Measurements from ENCODE around the gene RALGDS. TPM values are rescaled to one million over a fixed set of nuclear protein-coding genes. Genes with fewer than 3 reads are reported as not detected.

The RALGDS gene
- total RNA-seq, 1 donor: 13.8 TPM

- H3K4me3 ChIP-seq (ENCODE audit: low read depth, low read length): no peak overlapping the region
- TF ChIP-seq, protein P1, sequence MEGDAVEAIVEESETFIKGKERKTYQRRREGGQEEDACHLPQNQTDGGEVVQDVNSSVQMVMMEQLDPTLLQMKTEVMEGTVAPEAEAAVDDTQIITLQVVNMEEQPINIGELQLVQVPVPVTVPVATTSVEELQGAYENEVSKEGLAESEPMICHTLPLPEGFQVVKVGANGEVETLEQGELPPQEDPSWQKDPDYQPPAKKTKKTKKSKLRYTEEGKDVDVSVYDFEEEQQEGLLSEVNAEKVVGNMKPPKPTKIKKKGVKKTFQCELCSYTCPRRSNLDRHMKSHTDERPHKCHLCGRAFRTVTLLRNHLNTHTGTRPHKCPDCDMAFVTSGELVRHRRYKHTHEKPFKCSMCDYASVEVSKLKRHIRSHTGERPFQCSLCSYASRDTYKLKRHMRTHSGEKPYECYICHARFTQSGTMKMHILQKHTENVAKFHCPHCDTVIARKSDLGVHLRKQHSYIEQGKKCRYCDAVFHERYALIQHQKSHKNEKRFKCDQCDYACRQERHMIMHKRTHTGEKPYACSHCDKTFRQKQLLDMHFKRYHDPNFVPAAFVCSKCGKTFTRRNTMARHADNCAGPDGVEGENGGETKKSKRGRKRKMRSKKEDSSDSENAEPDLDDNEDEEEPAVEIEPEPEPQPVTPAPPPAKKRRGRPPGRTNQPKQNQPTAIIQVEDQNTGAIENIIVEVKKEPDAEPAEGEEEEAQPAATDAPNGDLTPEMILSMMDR (IDR thresholded peaks at IDR 0.05; ENCODE audit: insufficient read depth, low read depth, low read length): no peak
- DNase-seq (ENCODE audit: low read depth): no peak
Observed at GRCh38 chr9:133109931-133110650, 10.9 kb downstream of the RALGDS start.

DNA sequence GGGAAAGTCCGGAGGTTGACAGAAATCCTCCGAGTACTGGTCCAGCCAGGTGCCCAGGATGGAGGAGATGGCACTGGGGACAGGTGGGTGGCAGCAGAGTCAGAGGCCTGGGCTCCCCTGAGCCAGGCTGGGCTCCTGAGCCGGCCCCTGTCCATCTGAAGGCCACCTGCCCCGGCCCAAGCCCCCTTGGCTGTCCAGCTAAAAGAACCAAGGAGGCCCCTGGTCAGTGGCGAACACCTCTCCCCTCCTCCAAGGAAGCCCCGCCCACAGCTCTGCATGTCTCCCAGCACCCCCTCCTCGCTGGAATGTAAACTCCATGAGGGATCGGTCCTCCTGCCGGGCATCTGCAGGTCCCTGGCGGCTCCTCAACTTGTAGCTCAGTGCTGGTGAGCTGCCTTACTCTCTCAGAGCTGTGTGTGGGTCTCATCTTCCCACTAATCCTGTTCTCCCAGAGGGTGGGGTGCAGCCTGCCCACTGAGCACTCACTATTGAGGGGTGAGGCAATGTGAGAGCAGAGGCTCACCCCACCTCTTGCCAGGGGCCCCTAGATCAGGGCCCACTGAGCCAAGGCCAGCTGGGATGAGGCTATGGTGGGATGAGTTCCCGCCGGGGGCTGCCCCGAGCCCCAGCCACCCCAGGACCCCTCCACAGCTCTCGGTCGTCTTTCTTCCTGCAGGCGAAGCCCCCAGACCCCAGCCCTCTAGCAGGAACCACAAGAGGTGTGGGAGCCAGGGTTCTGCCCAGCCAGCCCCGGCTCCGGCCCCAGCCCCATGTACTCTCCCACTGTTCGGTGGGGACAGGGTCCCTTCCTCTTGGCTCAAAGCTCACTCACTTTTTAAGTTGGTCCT is 12.0 kb downstream of the RALGDS start:
- TF ChIP-seq, protein P1 (IDR thresholded peaks at IDR 0.05; ENCODE audit: insufficient read depth, low read depth, low read length): no peak
- no peak overlapping the region for H3K4me3 ChIP-seq (ENCODE audit: low read depth, low read length)
- no peak for DNase-seq (ENCODE audit: low read depth)

GRCh38 chr9:133107961-133108793 is 12.9 kb downstream of the RALGDS start:
- DNase-seq (ENCODE audit: low read depth): no peak
- TF ChIP-seq, protein P1 (IDR thresholded peaks at IDR 0.05; ENCODE audit: insufficient read depth, low read depth, low read length): no peak
- no peak overlapping the region for H3K4me3 ChIP-seq (ENCODE audit: low read depth, low read length)

DNA sequence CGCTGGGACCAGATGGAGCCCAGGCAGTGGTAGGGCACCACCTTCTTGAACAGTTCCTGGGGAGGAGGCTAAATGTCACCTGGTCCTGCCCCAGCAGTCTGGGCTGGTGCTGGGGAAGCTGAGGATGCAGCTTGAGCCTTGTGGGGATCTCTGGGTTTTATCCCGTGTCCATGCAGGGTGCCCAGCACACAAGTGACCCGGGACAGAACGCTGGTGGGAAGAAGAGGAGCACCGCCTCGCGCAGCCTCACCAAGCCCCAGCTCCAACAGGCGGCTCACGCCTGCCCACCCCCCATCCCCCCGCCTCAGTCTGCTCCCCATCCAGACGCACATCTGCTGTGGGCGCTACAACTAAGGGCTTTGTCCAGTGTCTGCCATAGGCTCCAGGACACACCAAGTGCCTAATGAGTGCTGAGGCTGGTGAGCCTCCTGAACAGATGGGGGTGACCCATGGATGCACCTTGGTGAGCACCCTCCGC is 13.8 kb downstream of the RALGDS start:
- TF ChIP-seq, protein P1 (IDR thresholded peaks at IDR 0.05; ENCODE audit: insufficient read depth, low read depth, low read length): no peak
- DNase-seq (ENCODE audit: low read depth): no peak
- no peak overlapping the region for H3K4me3 ChIP-seq (ENCODE audit: low read depth, low read length)

- no peak for DNase-seq (ENCODE audit: low read depth)
- no peak overlapping the region for H3K4me3 ChIP-seq (ENCODE audit: low read depth, low read length)
- TF ChIP-seq, protein P1 (IDR thresholded peaks at IDR 0.05; ENCODE audit: insufficient read depth, low read depth, low read length): no peak
Observed at GRCh38 chr9:133106511-133107244, 14.4 kb downstream of the RALGDS start.

DNA sequence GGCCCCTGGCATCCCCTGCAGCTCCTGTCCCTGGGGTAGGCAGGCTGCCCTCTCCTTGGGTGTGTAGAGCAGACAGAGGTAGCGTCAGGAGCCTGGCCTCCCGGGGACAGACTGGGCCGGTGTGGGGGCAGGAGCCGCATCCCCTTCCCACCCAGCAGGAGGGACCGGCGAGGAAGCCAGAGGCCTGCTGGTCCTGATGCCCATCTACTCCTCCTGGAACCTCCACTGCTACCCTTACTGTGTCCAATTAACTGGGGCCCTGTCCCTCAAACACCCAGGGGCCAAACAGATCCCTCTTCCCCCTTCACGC is 15.6 kb downstream of the RALGDS start:
- no peak for DNase-seq (ENCODE audit: low read depth)
- H3K4me3 ChIP-seq (ENCODE audit: low read depth, low read length): no peak overlapping the region
- TF ChIP-seq, protein P1 (IDR thresholded peaks at IDR 0.05; ENCODE audit: insufficient read depth, low read depth, low read length): no peak
